Trophoblast cell (in vitro differentiated cells and primary cell): ENCODE data around the gene PPL.

ENCODE experiments used
- DNase-seq, 2 donors: peaks; one replicate each; pipeline ENCODE4 v3.0.0-alpha.2; 2016
- H2AFZ ChIP-seq: 2 replicates; pipeline ENCODE4 v1.6.1; 2013; ENCODE audit warnings: low read length, moderate library complexity, mild to moderate bottlenecking; ENCODE audit not compliant: insufficient read depth, poor library complexity
- H2AK5ac ChIP-seq: 2 replicates; pipeline ENCODE4 v1.6.1; 2013; ENCODE audit warnings: mild to moderate bottlenecking, low read length
- H2BK120ac ChIP-seq: 2 replicates; pipeline ENCODE4 v1.6.1; 2013; ENCODE audit warnings: low read length, mild to moderate bottlenecking, moderate library complexity; ENCODE audit not compliant: insufficient read depth, poor library complexity
- H2BK12ac ChIP-seq: 2 replicates; pipeline ENCODE4 v1.6.1; 2013; ENCODE audit warnings: mild to moderate bottlenecking, low read length, moderate library complexity
- H2BK5ac ChIP-seq: 2 replicates; pipeline ENCODE4 v1.6.1; 2013; ENCODE audit warnings: low read length, low read depth, moderate library complexity, mild to moderate bottlenecking; ENCODE audit not compliant: poor library complexity
- H3K14ac ChIP-seq: 2 replicates; pipeline ENCODE4 v1.6.1; 2013; ENCODE audit warnings: mild to moderate bottlenecking, low read length
- H3K18ac ChIP-seq: 2 replicates; pipeline ENCODE4 v1.6.1; 2013; ENCODE audit warnings: mild to moderate bottlenecking, low read length
- H3K23ac ChIP-seq: 2 replicates; pipeline ENCODE4 v1.6.1; 2013; ENCODE audit warnings: low read length
- H3K27ac ChIP-seq: 2 replicates; pipeline ENCODE4 v1.5.1; 2013; ENCODE audit warnings: low read depth, mild to moderate bottlenecking, inconsistent platforms, low read length, moderate library complexity
- H3K27me3 ChIP-seq: 2 replicates; pipeline ENCODE4 v1.6.1; 2013; ENCODE audit warnings: inconsistent platforms, mild to moderate bottlenecking, low read length, moderate library complexity; ENCODE audit not compliant: insufficient read depth
- H3K36me3 ChIP-seq, 2 experiments: 1 replicate in 1 of 2; 2 replicates in 1 of 2; pipeline ENCODE4 v1.6.1; 2013; ENCODE audit warnings: low read length in 2 of 2, mild to moderate bottlenecking in 2 of 2, moderate library complexity in 1 of 2; ENCODE audit not compliant: insufficient read depth in 2 of 2, control insufficient read depth in 1 of 2
- H3K4ac ChIP-seq: 2 replicates; pipeline ENCODE4 v1.6.1; 2013; ENCODE audit warnings: low read depth, mild to moderate bottlenecking, low read length, moderate library complexity
- H3K4me1 ChIP-seq, 2 experiments: 1 replicate in 1 of 2; 2 replicates in 1 of 2; pipeline ENCODE4 v1.6.1; 2013; ENCODE audit warnings: low read length in 2 of 2, mild to moderate bottlenecking in 2 of 2, moderate library complexity in 1 of 2; ENCODE audit not compliant: insufficient read depth in 2 of 2, control insufficient read depth in 1 of 2
- H3K4me2 ChIP-seq: 2 replicates; pipeline ENCODE4 v1.6.1; 2013; ENCODE audit warnings: inconsistent platforms, mild to moderate bottlenecking, low read length, moderate library complexity
- H3K4me3 ChIP-seq: 2 replicates; pipeline ENCODE4 v1.5.1; 2013; ENCODE audit warnings: mild to moderate bottlenecking, low read depth, low read length, inconsistent platforms
- H3K79me1 ChIP-seq: one replicate; pipeline ENCODE4 v1.6.1; 2013; ENCODE audit warnings: low read length
- H3K79me2 ChIP-seq: 2 replicates; pipeline ENCODE4 v1.6.1; 2013; ENCODE audit warnings: low read length, mild to moderate bottlenecking; ENCODE audit not compliant: control insufficient read depth, insufficient read depth, poor library complexity
- H3K9ac ChIP-seq: 2 replicates; pipeline ENCODE4 v1.6.1; 2013; ENCODE audit warnings: mild to moderate bottlenecking, low read length
- H3K9me3 ChIP-seq: 2 replicates; pipeline ENCODE4 v1.6.1; 2013; ENCODE audit warnings: low read depth, mild to moderate bottlenecking, control low read depth, inconsistent platforms, low read length; ENCODE audit not compliant: insufficient read depth
- H4K12ac ChIP-seq: 2 replicates; pipeline ENCODE4 v1.6.1; 2013; ENCODE audit warnings: low read depth, mild to moderate bottlenecking, low read length, moderate library complexity
- H4K8ac ChIP-seq: 2 replicates; pipeline ENCODE4 v1.6.1; 2013; ENCODE audit warnings: low read depth, mild to moderate bottlenecking, low read length, moderate library complexity
- H4K91ac ChIP-seq: one replicate; pipeline ENCODE4 v1.6.1; 2013; ENCODE audit warnings: low read depth, mild to moderate bottlenecking, low read length, moderate library complexity
- WGBS: extraction: QIAGEN DNeasy Blood & Tissue Kit; methylation state at CpG from one replicate; pipeline ENCODE4 v1.1.7; 2013; ENCODE audit warnings: missing lambda C conversion rate; ENCODE audit not compliant: insufficient read length, insufficient coverage; ENCODE audit errors: extremely low coverage; 5-methylcytosine and 5-hydroxymethylcytosine counted together

The PPL gene

DNA sequence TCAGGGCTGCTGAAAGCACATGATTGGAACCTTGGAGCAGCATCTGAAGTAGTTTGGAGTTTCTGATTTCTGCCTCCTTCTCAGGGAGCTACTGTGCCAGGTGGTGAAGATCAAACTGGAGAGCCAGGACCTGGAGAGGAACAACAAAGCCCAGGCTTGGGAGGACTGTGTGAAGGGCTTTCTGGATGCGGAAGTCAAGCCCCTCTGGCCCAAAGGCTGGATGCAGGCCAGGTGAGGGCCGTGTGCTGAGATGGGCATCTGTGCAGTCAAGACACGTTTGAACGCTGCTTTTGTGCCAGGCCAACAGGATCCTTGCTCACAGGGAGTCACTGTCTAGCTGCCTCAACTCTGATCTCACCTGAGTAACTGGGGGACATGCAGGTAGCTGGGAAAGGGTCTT is 65.9 kb downstream of the PPL start:
- Histone ChIP-seq H3K4me2 (no peak overlapping the region), H3K18ac (no peak overlapping the region), H3K23ac (no peak overlapping the region), H3K4ac (no peak overlapping the region), H3K14ac (no peak overlapping the region), H2AK5ac (no peak overlapping the region), H3K79me2 (no peaks in the 10 kb centered on the region), H3K36me3 (peaks cover 52 to 64% of the 10 kb centered on the region in 2 experiments), H3K79me1 (no peaks in the 10 kb centered on the region), H2AFZ (no peak overlapping the region), H2BK5ac (no peak overlapping the region), H3K27ac (no peak overlapping the region), H3K27me3 (no peaks in the 10 kb centered on the region), H2BK120ac (no peak overlapping the region), H4K8ac (no peak overlapping the region), H4K91ac (no peak overlapping the region), H3K9ac (no peak overlapping the region), H3K9me3 (no peaks in the 10 kb centered on the region), H2BK12ac (no peak overlapping the region), H3K4me1 (no peaks in the 10 kb centered on the region), H3K4me3 (no peak overlapping the region), H4K12ac (no peak overlapping the region)
- no peak for DNase-seq
- WGBS, result no CpG with 5 or more reads among the region's 4 CpGs

DNA sequence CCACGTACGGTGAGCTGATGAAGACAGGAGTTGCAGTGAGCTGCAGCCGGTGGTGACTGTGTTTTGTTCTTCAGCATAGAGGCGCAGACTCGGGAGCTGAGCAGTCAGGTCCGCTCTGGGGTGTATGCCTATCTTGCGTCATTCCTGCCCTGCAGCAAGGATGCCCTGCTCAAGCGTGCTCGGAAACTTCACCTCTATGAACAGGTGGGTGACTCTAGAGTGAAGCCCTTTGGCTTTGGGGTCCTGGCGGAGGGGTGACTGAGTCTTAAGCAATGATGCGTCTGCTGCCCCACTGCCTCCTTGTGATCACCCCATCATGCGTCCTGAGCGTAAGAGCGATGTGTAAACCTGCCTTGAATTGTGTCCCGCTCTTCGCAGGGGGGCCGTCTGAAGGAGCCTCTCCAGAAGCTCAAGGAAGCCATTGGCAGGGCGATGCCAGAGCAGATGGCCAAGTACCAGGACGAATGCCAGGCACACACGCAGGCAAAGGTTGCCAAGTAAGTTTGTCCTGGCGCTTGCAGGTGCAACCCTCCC is 66.7 kb downstream of the PPL start:
- Histone ChIP-seq H3K4me2 (no peak overlapping the region), H3K9me3 (no peaks in the 10 kb centered on the region), H3K79me1 (no peaks in the 10 kb centered on the region), H4K12ac (no peak overlapping the region), H3K4me3 (no peak overlapping the region), H3K14ac (no peak overlapping the region), H2AFZ (no peak overlapping the region), H3K9ac (no peak overlapping the region), H4K91ac (no peak overlapping the region), H2BK5ac (no peak overlapping the region), H3K18ac (no peak overlapping the region), H3K27me3 (no peaks in the 10 kb centered on the region), H2BK120ac (no peak overlapping the region), H3K27ac (no peak overlapping the region), H2BK12ac (no peak overlapping the region), H3K36me3 (peaks cover 50 to 58% of the 10 kb centered on the region in 2 experiments), H3K4me1 (no peaks in the 10 kb centered on the region), H3K79me2 (no peaks in the 10 kb centered on the region), H2AK5ac (no peak overlapping the region), H3K23ac (no peak overlapping the region), H3K4ac (no peak overlapping the region), H4K8ac (no peak overlapping the region)
- DNase-seq, result no peak
- no CpG with 5 or more reads among the region's 21 CpGs for WGBS

- H3K79me1 ChIP-seq, result no peaks in the 10 kb centered on the region
These were observed 67.7 kb downstream of the PPL start for GRCh38 chr16:4869147-4869805.

DNA sequence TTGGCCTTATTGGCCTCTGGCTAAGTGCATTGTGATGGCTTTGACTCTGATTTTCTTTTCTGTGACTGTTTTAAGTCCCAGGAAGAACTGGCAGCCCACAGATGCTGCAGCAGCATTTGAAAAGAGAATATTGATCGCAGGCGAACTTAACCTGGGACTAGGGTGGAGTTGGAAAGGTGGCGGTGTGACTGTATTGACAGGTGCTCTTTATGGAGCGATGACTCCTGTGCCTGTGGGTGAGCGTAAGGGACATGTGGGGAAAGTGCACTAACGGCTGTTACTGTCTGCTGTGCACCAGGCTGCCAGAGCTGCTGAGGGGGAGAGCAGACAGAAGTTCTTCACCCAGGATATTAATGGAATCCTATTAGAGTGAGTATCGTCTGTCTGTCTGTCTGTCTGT is 68.4 kb downstream of the PPL start:
- Histone ChIP-seq H3K36me3 (peaks cover 37 to 46% of the 10 kb centered on the region in 2 experiments), H4K8ac (no peak overlapping the region), H3K27me3 (no peaks in the 10 kb centered on the region), H2AK5ac (no peak overlapping the region), H3K4me3 (no peak overlapping the region), H4K91ac (no peak overlapping the region), H3K79me1 (no peaks in the 10 kb centered on the region), H3K4ac (no peak overlapping the region), H3K14ac (no peak overlapping the region), H3K4me1 (no peaks in the 10 kb centered on the region), H3K9ac (no peak overlapping the region), H3K79me2 (no peaks in the 10 kb centered on the region), H3K4me2 (no peak overlapping the region), H2BK5ac (no peak overlapping the region), H2BK120ac (no peak overlapping the region), H2BK12ac (no peak overlapping the region), H2AFZ (no peak overlapping the region), H4K12ac (no peak overlapping the region), H3K23ac (no peak overlapping the region), H3K18ac (no peak overlapping the region), H3K9me3 (no peaks in the 10 kb centered on the region), H3K27ac (no peak overlapping the region)
- no peak for DNase-seq
- no CpG with 5 or more reads among the region's 7 CpGs for WGBS

More at GRCh38 chr16:4869147-4869805, 67.7 kb downstream of the PPL start:
- DNase-seq, result no peak
- Histone ChIP-seq H3K36me3 (peaks cover 41 to 52% of the 10 kb centered on the region in 2 experiments), H2AFZ (no peak overlapping the region), H4K12ac (no peak overlapping the region), H4K91ac (no peak overlapping the region), H3K9me3 (no peaks in the 10 kb centered on the region), H3K27ac (no peak overlapping the region), H2BK120ac (no peak overlapping the region), H3K23ac (no peak overlapping the region), H3K4me1 (no peaks in the 10 kb centered on the region), H3K4ac (no peak overlapping the region), H2BK5ac (no peak overlapping the region), H3K18ac (no peak overlapping the region), H2BK12ac (no peak overlapping the region), H3K27me3 (no peaks in the 10 kb centered on the region), H2AK5ac (no peak overlapping the region), H3K79me2 (no peaks in the 10 kb centered on the region), H3K4me2 (no peak overlapping the region), H3K9ac (no peak overlapping the region), H3K4me3 (no peak overlapping the region), H3K14ac (no peak overlapping the region), H4K8ac (no peak overlapping the region)
- WGBS, result no CpG with 5 or more reads among the region's 13 CpGs
